ENCODE measurements around the gene MIB1. TPM values are rescaled to one million over a fixed set of nuclear protein-coding genes. Genes with fewer than 3 reads are reported as not detected.
A peak's percentile ranks its signal among the peaks of the same experiment; 100 is the strongest.

The MIB1 gene
- total RNA-seq, 2 experiments from 2014 or later: 34.6 to 37.4 TPM

GRCh38 chr18:21747764-21748693 is 7.4 kb downstream of the MIB1 start:
- Mint-ChIP-seq H3K27ac (peak overlapping the region; percentile 11), H3K27me3 (no peaks in the 10 kb centered on the region), H3K36me3 (ENCODE audit: low read depth) (no peaks in the 10 kb centered on the region), H3K4me3 (no peak overlapping the region), H3K9me3 (no peaks in the 10 kb centered on the region), H3K4me1 (ENCODE audit: low read depth) (peaks cover 43% of the 10 kb centered on the region)
- ChIA-PET CTCF (interaction anchor here (1.9 kb wide), 1 partner anchor 147 kb away, joined by 6 read pairs; the partner anchor contains the start of gene ESCO1), POLR2A (no interaction called here)
- intact Hi-C loops (cut with micrococcal nuclease): no loop called here
- TF ChIP-seq CTCF (IDR thresholded peaks at IDR 0.05): no peak
- DNase-seq (no peak), ATAC-seq (peak; percentile 27)

- no peaks in the 10 kb centered on the region for H3K27me3 Mint-ChIP-seq
- no peak overlapping the region for H3K4me3 Mint-ChIP-seq
- no peak overlapping the region for H3K27ac Mint-ChIP-seq
- DNase-seq (no peak), ATAC-seq (no peak)
- intact Hi-C loops (cut with micrococcal nuclease): no loop called here
- TF ChIP-seq CTCF (IDR thresholded peaks at IDR 0.05): no peak
- H3K9me3 Mint-ChIP-seq: no peaks in the 10 kb centered on the region
- peaks cover 20% of the 10 kb centered on the region for H3K4me1 Mint-ChIP-seq (ENCODE audit: low read depth)
- POLR2A ChIA-PET: no interaction called here
- CTCF ChIA-PET: no interaction called here
- H3K36me3 Mint-ChIP-seq (ENCODE audit: low read depth): no peaks in the 10 kb centered on the region
Observed at GRCh38 chr18:21757833-21758232, 17.2 kb downstream of the MIB1 start.

- ChIA-PET CTCF (no interaction called here), POLR2A (no interaction called here)
- DNase-seq: no peak
- Mint-ChIP-seq H3K4me3 (no peak overlapping the region), H3K9me3 (no peaks in the 10 kb centered on the region), H3K27me3 (no peaks in the 10 kb centered on the region), H3K36me3 (ENCODE audit: low read depth) (no peaks in the 10 kb centered on the region), H3K27ac (no peak overlapping the region), H3K4me1 (ENCODE audit: low read depth) (peaks cover 14% of the 10 kb centered on the region)
- no peak for ATAC-seq
- intact Hi-C loops (cut with micrococcal nuclease): no loop called here
- TF ChIP-seq CTCF (IDR thresholded peaks at IDR 0.05): no peak
Observed at GRCh38 chr18:21759836-21760235, 19.2 kb downstream of the MIB1 start.

- ChIA-PET CTCF (no interaction called here), POLR2A (no interaction called here)
- H3K4me3 Mint-ChIP-seq: no peak overlapping the region
- no peaks in the 10 kb centered on the region for H3K9me3 Mint-ChIP-seq
- DNase-seq (no peak), ATAC-seq (no peak)
- no peak for TF ChIP-seq CTCF (IDR thresholded peaks at IDR 0.05)
- peaks cover 1% of the 10 kb centered on the region for H3K36me3 Mint-ChIP-seq (ENCODE audit: low read depth)
- H3K27ac Mint-ChIP-seq: no peak overlapping the region
- peaks cover 13% of the 10 kb centered on the region for H3K4me1 Mint-ChIP-seq (ENCODE audit: low read depth)
- H3K27me3 Mint-ChIP-seq: no peaks in the 10 kb centered on the region
- intact Hi-C loops (cut with micrococcal nuclease): no loop called here
Observed at GRCh38 chr18:21760321-21760720, 19.7 kb downstream of the MIB1 start.

- DNase-seq: no peak
- Mint-ChIP-seq H3K4me1 (ENCODE audit: low read depth) (peaks cover 13% of the 10 kb centered on the region), H3K27me3 (no peaks in the 10 kb centered on the region), H3K4me3 (no peak overlapping the region), H3K27ac (no peak overlapping the region), H3K36me3 (ENCODE audit: low read depth) (peaks cover 11% of the 10 kb centered on the region), H3K9me3 (no peaks in the 10 kb centered on the region)
- no peak for ATAC-seq
- TF ChIP-seq CTCF (IDR thresholded peaks at IDR 0.05): no peak
- intact Hi-C loops (cut with micrococcal nuclease): no loop called here
- ChIA-PET POLR2A (no interaction called here), CTCF (no interaction called here)
Observed at GRCh38 chr18:21761471-21762115, 21.0 kb downstream of the MIB1 start.

Measured in activated CD8-positive, alpha-beta T cell treated with anti-CD3 and anti-CD28 coated beads for 36 hours (primary cell).